OCI-LY3 (cell line): Measurements from ENCODE around the gene QPCTL.

Experiments used
- H2AFZ ChIP-seq: fragments of 200-600, 300-600 bp; shearing (Covaris generic); 2 replicates; pipeline ENCODE4 v1.6.0; 2014; ENCODE audit warnings: antibody characterized with exemption, low read depth, low read length
- H3K27ac ChIP-seq: fragments of 200-600, 300-600 bp; sonication (generic); 2 replicates; pipeline ENCODE4 v1.5.1; 2014; ENCODE audit warnings: mild to moderate bottlenecking, low read length, moderate library complexity, mixed read lengths
- H3K27me3 ChIP-seq: fragments of 200-600, 300-600 bp; sonication (generic); 2 replicates; pipeline ENCODE4 v1.6.1; 2014; ENCODE audit warnings: low read depth, low read length, mixed read lengths
- H3K36me3 ChIP-seq: fragments of 200-600, 300-600 bp; sonication (generic); replicated peaks from 2 replicates; pipeline ENCODE3; 2014; ENCODE audit warnings: low read depth, low read length, mixed read lengths
- H3K4me1 ChIP-seq: fragments of 300-600, 200-600 bp; sonication (generic); 2 replicates; pipeline ENCODE4 v1.6.1; 2014; ENCODE audit warnings: low read length, mixed read lengths
- H3K4me2 ChIP-seq: fragments of 200-600, 300-600 bp; sonication (generic); 2 replicates; pipeline ENCODE4 v1.6.1; 2014; ENCODE audit warnings: low read length, mixed read lengths
- H3K4me3 ChIP-seq: fragments of 300-600, 200-600 bp; sonication (generic); 2 replicates; pipeline ENCODE4 v1.5.1; 2014; ENCODE audit warnings: antibody characterized with exemption, mild to moderate bottlenecking, low read length, moderate library complexity
- H3K79me2 ChIP-seq: fragments of 300-600, 200-600 bp; shearing (Covaris generic); 2 replicates; pipeline ENCODE4 v1.6.1; 2014; ENCODE audit warnings: mild to moderate bottlenecking, low read length, mixed read lengths
- H3K9ac ChIP-seq: fragments of 300-600, 200-600 bp; shearing (Covaris generic); 2 replicates; pipeline ENCODE4 v1.6.0; 2014; ENCODE audit warnings: mild to moderate bottlenecking, low read length, moderate library complexity
- H3K9me3 ChIP-seq: fragments of 200-600, 300-600 bp; shearing (Covaris generic); 2 replicates; pipeline ENCODE4 v1.6.1; 2014; ENCODE audit warnings: low read length, mixed read lengths; ENCODE audit not compliant: insufficient read depth
- H4K20me1 ChIP-seq: fragments of 200-600, 300-600 bp; sonication (generic); 2 replicates; pipeline ENCODE4 v1.6.1; 2016; ENCODE audit warnings: low read length, mixed read lengths; ENCODE audit not compliant: insufficient read depth
- EZH2phosphoT487 ChIP-seq: fragments of 200-600 bp; shearing (Covaris generic); IDR thresholded peaks from 2 replicates; pipeline ENCODE4 v1.6.1; 2018; ENCODE audit warnings: antibody characterized with exemption, mixed run types, low read depth
- TF ChIP-seq, protein P1 (sequence below): fragments of 200-600, 300-600 bp; sonication (generic); IDR thresholded peaks from 2 replicates; pipeline ENCODE4 v1.5.1; 2014; ENCODE audit warnings: antibody characterized with exemption, low read length, low read depth

QPCTL gene

DNA sequence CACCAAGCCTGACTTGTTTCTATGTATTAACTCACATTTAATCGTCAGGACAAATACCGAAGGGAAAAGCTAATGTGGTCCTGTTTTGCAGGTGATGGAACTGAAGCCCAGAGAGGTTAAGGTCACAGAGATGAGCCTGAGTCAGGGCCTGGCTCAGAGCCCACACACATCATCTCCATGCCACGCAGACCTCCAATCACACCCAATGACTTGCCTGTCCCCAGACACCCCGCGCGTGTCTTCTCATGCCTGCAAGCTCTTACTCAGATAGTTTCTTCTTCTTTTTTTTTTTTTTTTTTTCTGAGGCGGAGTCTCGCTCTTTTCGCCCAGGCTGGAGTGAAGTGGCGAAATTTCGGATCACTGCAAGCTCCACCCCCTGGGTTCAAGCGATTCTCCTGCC is 60.2 kb downstream of the QPCTL start:
- TF ChIP-seq, protein P1, sequence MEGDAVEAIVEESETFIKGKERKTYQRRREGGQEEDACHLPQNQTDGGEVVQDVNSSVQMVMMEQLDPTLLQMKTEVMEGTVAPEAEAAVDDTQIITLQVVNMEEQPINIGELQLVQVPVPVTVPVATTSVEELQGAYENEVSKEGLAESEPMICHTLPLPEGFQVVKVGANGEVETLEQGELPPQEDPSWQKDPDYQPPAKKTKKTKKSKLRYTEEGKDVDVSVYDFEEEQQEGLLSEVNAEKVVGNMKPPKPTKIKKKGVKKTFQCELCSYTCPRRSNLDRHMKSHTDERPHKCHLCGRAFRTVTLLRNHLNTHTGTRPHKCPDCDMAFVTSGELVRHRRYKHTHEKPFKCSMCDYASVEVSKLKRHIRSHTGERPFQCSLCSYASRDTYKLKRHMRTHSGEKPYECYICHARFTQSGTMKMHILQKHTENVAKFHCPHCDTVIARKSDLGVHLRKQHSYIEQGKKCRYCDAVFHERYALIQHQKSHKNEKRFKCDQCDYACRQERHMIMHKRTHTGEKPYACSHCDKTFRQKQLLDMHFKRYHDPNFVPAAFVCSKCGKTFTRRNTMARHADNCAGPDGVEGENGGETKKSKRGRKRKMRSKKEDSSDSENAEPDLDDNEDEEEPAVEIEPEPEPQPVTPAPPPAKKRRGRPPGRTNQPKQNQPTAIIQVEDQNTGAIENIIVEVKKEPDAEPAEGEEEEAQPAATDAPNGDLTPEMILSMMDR: no peak
- H3K4me3 ChIP-seq: no peak overlapping the region
- H3K9ac ChIP-seq: no peak overlapping the region
- no peaks in the 10 kb centered on the region for H3K27me3 ChIP-seq
- no peaks in the 10 kb centered on the region for H3K4me1 ChIP-seq
- no peak overlapping the region for H3K4me2 ChIP-seq
- H3K36me3 ChIP-seq: no peaks in the 10 kb centered on the region
- no peak overlapping the region for H3K27ac ChIP-seq
- no peak overlapping the region for H2AFZ ChIP-seq
- H3K79me2 ChIP-seq: no peaks in the 10 kb centered on the region
- H3K9me3 ChIP-seq: no peaks in the 10 kb centered on the region
- H4K20me1 ChIP-seq: no peaks in the 10 kb centered on the region

DNA sequence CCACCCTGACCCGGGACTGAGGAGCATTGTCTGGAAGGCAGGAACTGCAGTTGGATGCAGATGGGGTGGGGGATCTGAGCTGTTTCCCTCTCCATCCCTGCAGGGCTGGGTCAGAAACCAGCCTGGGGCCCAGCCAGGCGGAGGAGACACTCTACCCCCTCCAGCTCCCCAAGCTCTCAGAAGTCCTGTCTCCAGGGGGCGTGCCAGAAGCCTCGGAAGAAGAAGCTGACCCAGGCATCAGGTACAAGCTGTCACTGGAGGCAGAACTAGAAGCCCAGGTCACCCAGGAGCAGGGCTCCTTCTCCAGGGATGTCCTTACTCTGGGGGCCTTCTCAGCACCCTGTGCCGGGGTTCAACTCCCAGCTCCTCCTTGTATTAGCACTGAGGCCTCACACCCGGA is 61.1 kb downstream of the QPCTL start:
- Histone ChIP-seq H3K4me2 (no peak overlapping the region), H3K9me3 (no peaks in the 10 kb centered on the region), H2AFZ (peak overlapping the region; percentile 52; the same call in 1 of the 2 replicates), H3K27me3 (no peaks in the 10 kb centered on the region), H3K9ac (no peak overlapping the region), H3K79me2 (no peaks in the 10 kb centered on the region), H3K4me3 (no peak overlapping the region), H3K36me3 (no peaks in the 10 kb centered on the region), H4K20me1 (no peaks in the 10 kb centered on the region), H3K27ac (no peak overlapping the region), H3K4me1 (no peaks in the 10 kb centered on the region)
- TF ChIP-seq, protein P1: peak; percentile 20; the same call in 1 of the 2 replicates
- no peak for TF ChIP-seq EZH2phosphoT487
